ENCODE data around the gene SLC38A11.

- TF ChIP-seq TAF7 (optimal IDR thresholded peaks at IDR 0.05; ENCODE audit: borderline replicate concordance, low read depth, low read length) (no peak), TAF1 (IDR thresholded peaks at IDR 0.05; ENCODE audit: low read depth, low read length) (no peak), RNF2 (IDR thresholded peaks at IDR 0.05; ENCODE audit: borderline replicate concordance, low read depth, low read length, missing control alignments, poor library complexity, severe bottlenecking) (no peak), SRF (IDR thresholded peaks at IDR 0.05; ENCODE audit: low read depth, low read length) (no peak)
- TF ChIP-seq, protein P1, sequence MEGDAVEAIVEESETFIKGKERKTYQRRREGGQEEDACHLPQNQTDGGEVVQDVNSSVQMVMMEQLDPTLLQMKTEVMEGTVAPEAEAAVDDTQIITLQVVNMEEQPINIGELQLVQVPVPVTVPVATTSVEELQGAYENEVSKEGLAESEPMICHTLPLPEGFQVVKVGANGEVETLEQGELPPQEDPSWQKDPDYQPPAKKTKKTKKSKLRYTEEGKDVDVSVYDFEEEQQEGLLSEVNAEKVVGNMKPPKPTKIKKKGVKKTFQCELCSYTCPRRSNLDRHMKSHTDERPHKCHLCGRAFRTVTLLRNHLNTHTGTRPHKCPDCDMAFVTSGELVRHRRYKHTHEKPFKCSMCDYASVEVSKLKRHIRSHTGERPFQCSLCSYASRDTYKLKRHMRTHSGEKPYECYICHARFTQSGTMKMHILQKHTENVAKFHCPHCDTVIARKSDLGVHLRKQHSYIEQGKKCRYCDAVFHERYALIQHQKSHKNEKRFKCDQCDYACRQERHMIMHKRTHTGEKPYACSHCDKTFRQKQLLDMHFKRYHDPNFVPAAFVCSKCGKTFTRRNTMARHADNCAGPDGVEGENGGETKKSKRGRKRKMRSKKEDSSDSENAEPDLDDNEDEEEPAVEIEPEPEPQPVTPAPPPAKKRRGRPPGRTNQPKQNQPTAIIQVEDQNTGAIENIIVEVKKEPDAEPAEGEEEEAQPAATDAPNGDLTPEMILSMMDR (IDR thresholded peaks at IDR 0.05; ENCODE audit: control extremely low read depth in 1 of 3, insufficient read depth in 1 of 3, low read depth in 1 of 3, low read length in 3 of 3): no peak
Measured at GRCh38 chr2:164948540-164948939, 6.8 kb downstream of the SLC38A11 start.

Data from H1 (cell line).